SK-N-SH (cell line): ENCODE measurements around the gene UBTD1. TPM values are rescaled to one million over a fixed set of nuclear protein-coding genes. Genes with fewer than 3 reads are reported as not detected.

Experiments used
- CTCF ChIA-PET: fragments of 300-600, 350-600 bp; formaldehyde crosslinking; extraction: SDS; loops from one replicate; lab custom pipeline; 2021; lab: Yijun Ruan, JAX
- POLR2A ChIA-PET: fragments of 350-600 bp; sonication (Branson Sonifier 250); formaldehyde crosslinking; extraction: SDS; loops from one replicate; lab custom pipeline; 2020; ENCODE audit warnings: antibody characterized with exemption, inconsistent platforms; lab: Yijun Ruan, JAX
- DNase-seq: peaks from one replicate; pipeline ENCODE4 v3.0.0; 2012
- H2AFZ ChIP-seq: fragments of 200-600 bp; sonication (generic); 2 replicates; pipeline ENCODE4 v1.8.1; 2016; ENCODE audit warnings: antibody characterized with exemption, mild to moderate bottlenecking, low read depth
- H3F3A ChIP-seq: fragments of 200-600 bp; sonication (generic); replicated peaks from 2 replicates; pipeline ENCODE3; 2016; ENCODE audit warnings: antibody characterized with exemption, mild to moderate bottlenecking; ENCODE audit not compliant: insufficient read depth
- H3K27ac ChIP-seq, 2 experiments: fragments of 200-500 bp in 1 of 2; fragments of 200-600 bp in 1 of 2; sonication (Bioruptor generic) in 1 of 2; sonication (generic), shearing (Covaris generic) in 1 of 2; 2 replicates each; pipeline versions ENCODE4 v1.5.1 to v1.6.1; 2014 to 2016; ENCODE audit warnings: low read depth in 2 of 2, inconsistent platforms in 1 of 2, low read length in 1 of 2, mild to moderate bottlenecking in 1 of 2, mixed read lengths in 1 of 2
- H3K27me3 ChIP-seq: fragments of 200-600 bp; sonication (generic), shearing (Covaris generic); 2 replicates; pipeline ENCODE4 v1.6.1; 2016; ENCODE audit warnings: mixed run types; ENCODE audit not compliant: insufficient read depth
- H3K36me3 ChIP-seq, 2 experiments: fragments of 200-500 bp in 1 of 2; fragments of 200-600 bp in 1 of 2; sonication (Bioruptor generic) in 1 of 2; sonication (generic) in 1 of 2; replicated peaks in 1 of 2; 2 replicates each; pipeline versions ENCODE3 to v1.5.1; 2014 to 2016; ENCODE audit warnings: low read length in 1 of 2, mild to moderate bottlenecking in 1 of 2; ENCODE audit not compliant: insufficient read depth in 2 of 2, control insufficient read depth in 1 of 2
- H3K4me1 ChIP-seq, 2 experiments: fragments of 200-500 bp in 1 of 2; fragments of 200-600 bp in 1 of 2; sonication (Bioruptor generic) in 1 of 2; sonication (generic), shearing (Covaris generic) in 1 of 2; 2 replicates each; pipeline versions ENCODE4 v1.5.1 to v1.6.1; 2014 to 2016; ENCODE audit warnings: low read depth in 1 of 2, low read length in 1 of 2, mixed run types in 1 of 2; ENCODE audit not compliant: insufficient read depth in 2 of 2, control insufficient read depth in 1 of 2
- H3K4me2 ChIP-seq: fragments of 200-600 bp; sonication (generic), shearing (Covaris generic); 2 replicates; pipeline ENCODE4 v1.6.1; 2017; ENCODE audit warnings: mixed run types
- H3K4me3 ChIP-seq, 2 experiments: fragments of 200-500 bp in 1 of 2; fragments of 200-600 bp in 1 of 2; sonication (Bioruptor generic) in 1 of 2; sonication (generic), shearing (Covaris generic) in 1 of 2; 2 replicates each; pipeline versions ENCODE4 v1.5.1 to v1.8.1; 2014 to 2016; ENCODE audit warnings: low read depth in 2 of 2, inconsistent platforms in 1 of 2, low read length in 1 of 2, mild to moderate bottlenecking in 1 of 2, mixed read lengths in 1 of 2, moderate library complexity in 1 of 2
- H3K79me2 ChIP-seq: fragments of 200-600 bp; sonication (generic); 2 replicates; pipeline ENCODE4 v1.8.1; 2017; ENCODE audit warnings: mild to moderate bottlenecking; ENCODE audit not compliant: insufficient read depth
- H3K9ac ChIP-seq: fragments of 200-600 bp; sonication (generic); 2 replicates; pipeline ENCODE4 v1.6.1; 2017; ENCODE audit warnings: mixed run types
- H3K9me2 ChIP-seq: fragments of 200-600 bp; sonication (generic); 2 replicates; pipeline ENCODE4 v1.6.1; 2017; ENCODE audit warnings: mixed run types
- H3K9me3 ChIP-seq: fragments of 200-600 bp; sonication (generic); 2 replicates; pipeline ENCODE4 v1.6.1; 2017; ENCODE audit warnings: mixed run types, mild to moderate bottlenecking, moderate library complexity
- H4K20me1 ChIP-seq: fragments of 200-600 bp; sonication (generic); 2 replicates; pipeline ENCODE4 v1.6.1; 2017; ENCODE audit warnings: mild to moderate bottlenecking, mixed run types; ENCODE audit not compliant: insufficient read depth
- CHD2 ChIP-seq: fragments of 150-350 bp; IDR thresholded peaks from 2 replicates; pipeline ENCODE4 v1.6.1; 2018; ENCODE audit warnings: low read length; ENCODE audit not compliant: partially characterized antibody
- ELF1 ChIP-seq: IDR thresholded peaks from 2 replicates; pipeline ENCODE4 v1.4.0; 2012
- EP300 ChIP-seq, 2 experiments: IDR thresholded peaks; 2 replicates each; pipeline versions ENCODE4 v1.4.0 to v1.6.1; 2012; ENCODE audit warnings: borderline replicate concordance in 1 of 2, low read depth in 1 of 2, low read length in 1 of 2
- FOXM1 ChIP-seq: IDR thresholded peaks from 2 replicates; pipeline ENCODE4 v1.4.0; 2012; ENCODE audit warnings: low read depth, mild to moderate bottlenecking
- GATA2 ChIP-seq: sonication (generic); formaldehyde crosslinking; IDR thresholded peaks from 2 replicates; pipeline ENCODE4 v1.5.0; 2020; ENCODE audit warnings: mild to moderate bottlenecking, missing genetic modification reagents
- MXI1 ChIP-seq: IDR thresholded peaks from 2 replicates; pipeline ENCODE4 v1.6.1; 2012; ENCODE audit warnings: mild to moderate bottlenecking, low read depth, low read length, improper control_type of control experiment
- NRF1 ChIP-seq: IDR thresholded peaks from 2 replicates; pipeline ENCODE4 v1.6.1; 2012; ENCODE audit warnings: low read depth, mild to moderate bottlenecking, low read length
- RCOR1 ChIP-seq: fragments of 150-350 bp; IDR thresholded peaks from 2 replicates; pipeline ENCODE4 v1.6.1; 2017; ENCODE audit warnings: antibody characterized with exemption, low read length
- RXRA ChIP-seq: IDR thresholded peaks from 2 replicates; pipeline ENCODE4 v1.4.0; 2012; ENCODE audit warnings: low read depth, mild to moderate bottlenecking, borderline replicate concordance
- SIN3A ChIP-seq: IDR thresholded peaks from 2 replicates; pipeline ENCODE4 v1.6.1; 2012; ENCODE audit warnings: low read depth, mild to moderate bottlenecking, low read length, moderate library complexity, borderline replicate concordance
- SMC3 ChIP-seq: IDR thresholded peaks from 2 replicates; pipeline ENCODE4 v1.6.1; 2012; ENCODE audit warnings: low read depth, low read length, improper control_type of control experiment
- TCF12 ChIP-seq: IDR thresholded peaks from 2 replicates; pipeline ENCODE4 v1.4.0; 2012
- TEAD4 ChIP-seq: IDR thresholded peaks from 2 replicates; pipeline ENCODE4 v1.4.0; 2012; ENCODE audit warnings: mild to moderate bottlenecking, borderline replicate concordance; ENCODE audit not compliant: insufficient read depth
- YY1 ChIP-seq: IDR thresholded peaks from 2 replicates; pipeline ENCODE4 v1.4.0; 2012; ENCODE audit warnings: low read depth, mild to moderate bottlenecking
- WGBS: methylation state at CpG from one replicate; pipeline ENCODE4 v1.1.6; 2017; ENCODE audit warnings: low lambda C conversion rate; 5-methylcytosine and 5-hydroxymethylcytosine counted together
- polyA plus RNA-seq, 3 experiments: library from polyadenylated mRNA; depleted of rRNA; stranded (reverse); fragments of >200 nt; gene quantifications; 2 replicates each; pipeline ENCODE4 v1.2.3, GENCODE V29; 2012
- TF ChIP-seq, protein P1 (sequence below): IDR thresholded peaks from 2 replicates; pipeline ENCODE4 v1.6.1; 2012; ENCODE audit warnings: mild to moderate bottlenecking, low read depth, low read length, moderate library complexity
- TF ChIP-seq, protein P2 (sequence below): IDR thresholded peaks from 2 replicates; pipeline ENCODE4 v1.4.0; 2012; ENCODE audit warnings: low read depth

UBTD1 gene
- polyA plus RNA-seq, 1 of the 3 experiments (the other 2 are of a cell fraction), result 38.8 TPM

DNA sequence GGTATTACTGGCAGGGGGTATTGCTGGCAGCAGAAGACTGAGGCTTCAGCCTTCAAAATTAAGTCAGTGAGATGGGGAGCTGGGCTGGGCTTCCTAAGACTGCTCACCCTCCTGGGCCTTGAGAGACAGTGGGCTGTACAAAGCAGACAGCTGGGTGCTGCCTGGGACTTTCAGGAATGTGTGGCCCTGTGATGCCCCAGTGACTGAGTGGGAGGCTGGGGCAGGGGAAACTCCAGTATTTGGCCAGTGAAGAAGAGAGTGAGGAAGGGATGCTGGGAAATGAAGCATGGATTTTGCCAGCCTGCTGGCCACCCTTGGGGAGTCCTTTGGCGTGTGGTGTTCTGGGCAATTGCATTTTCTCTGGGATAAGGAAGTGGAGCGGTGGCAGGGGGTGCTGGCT is 74.3 kb downstream of the UBTD1 start:
- H3K4me2 ChIP-seq, result no peak overlapping the region; the same call in 1 of the 2 replicates
- H4K20me1 ChIP-seq, result no peaks in the 10 kb centered on the region
- H3K9me3 ChIP-seq, result no peaks in the 10 kb centered on the region
- no peak overlapping the region for H3K9ac ChIP-seq
- H3F3A ChIP-seq, result peaks cover 29% of the 10 kb centered on the region
- H3K27me3 ChIP-seq, result no peaks in the 10 kb centered on the region
- ChIA-PET POLR2A (no interaction called here), CTCF (interaction anchor here (0.6 to 9.4 kb wide), 28 partner anchors 8 to 179 kb away, joined by 3 to 64 read pairs (median 7); partner anchors contain the start of genes AVPI1, C10orf62, HOGA1 and PI4K2A)
- H3K27ac ChIP-seq, result no peak overlapping the region; a peak in 1 of 4 replicates
- H3K36me3 ChIP-seq, result peaks cover 0 to 6% of the 10 kb centered on the region in 2 experiments
- H3K4me1 ChIP-seq, result peaks cover 21 to 35% of the 10 kb centered on the region in 2 experiments; a peak in 3 of 4 replicates
- H3K79me2 ChIP-seq, result no peaks in the 10 kb centered on the region
- no peak overlapping the region for H2AFZ ChIP-seq
- H3K4me3 ChIP-seq, result no peak overlapping the region
- no peaks in the 10 kb centered on the region for H3K9me2 ChIP-seq
- 95% methylated on average over 2 of the region's 2 CpGs for WGBS
- no peak for DNase-seq
- TF ChIP-seq MXI1 (no peak), TCF12 (no peak), TEAD4 (no peak), RXRA (0 out of 2 replicates have a peak, but pooled peaks have one; percentile 17), RCOR1 (no peak)

DNA sequence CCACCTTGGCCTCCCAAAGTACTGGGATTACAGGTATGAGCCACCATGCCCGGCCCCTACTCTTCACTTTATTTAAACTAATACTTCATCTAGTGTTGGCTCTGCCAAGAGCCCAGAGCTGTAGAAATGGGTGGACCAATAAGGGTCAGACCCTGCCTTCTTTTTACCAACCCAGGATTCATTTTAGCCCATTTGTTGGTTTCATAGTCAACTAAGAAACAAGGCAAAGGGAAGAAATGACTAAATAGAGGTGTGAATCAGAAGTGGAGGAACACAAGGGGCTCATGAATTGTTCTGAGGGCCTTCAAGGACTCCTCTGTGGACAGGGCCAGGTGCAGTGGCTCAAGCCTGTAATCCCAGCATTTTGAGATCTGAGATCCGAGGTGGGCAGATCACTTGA is 74.9 kb downstream of the UBTD1 start:
- TF ChIP-seq, protein P1, sequence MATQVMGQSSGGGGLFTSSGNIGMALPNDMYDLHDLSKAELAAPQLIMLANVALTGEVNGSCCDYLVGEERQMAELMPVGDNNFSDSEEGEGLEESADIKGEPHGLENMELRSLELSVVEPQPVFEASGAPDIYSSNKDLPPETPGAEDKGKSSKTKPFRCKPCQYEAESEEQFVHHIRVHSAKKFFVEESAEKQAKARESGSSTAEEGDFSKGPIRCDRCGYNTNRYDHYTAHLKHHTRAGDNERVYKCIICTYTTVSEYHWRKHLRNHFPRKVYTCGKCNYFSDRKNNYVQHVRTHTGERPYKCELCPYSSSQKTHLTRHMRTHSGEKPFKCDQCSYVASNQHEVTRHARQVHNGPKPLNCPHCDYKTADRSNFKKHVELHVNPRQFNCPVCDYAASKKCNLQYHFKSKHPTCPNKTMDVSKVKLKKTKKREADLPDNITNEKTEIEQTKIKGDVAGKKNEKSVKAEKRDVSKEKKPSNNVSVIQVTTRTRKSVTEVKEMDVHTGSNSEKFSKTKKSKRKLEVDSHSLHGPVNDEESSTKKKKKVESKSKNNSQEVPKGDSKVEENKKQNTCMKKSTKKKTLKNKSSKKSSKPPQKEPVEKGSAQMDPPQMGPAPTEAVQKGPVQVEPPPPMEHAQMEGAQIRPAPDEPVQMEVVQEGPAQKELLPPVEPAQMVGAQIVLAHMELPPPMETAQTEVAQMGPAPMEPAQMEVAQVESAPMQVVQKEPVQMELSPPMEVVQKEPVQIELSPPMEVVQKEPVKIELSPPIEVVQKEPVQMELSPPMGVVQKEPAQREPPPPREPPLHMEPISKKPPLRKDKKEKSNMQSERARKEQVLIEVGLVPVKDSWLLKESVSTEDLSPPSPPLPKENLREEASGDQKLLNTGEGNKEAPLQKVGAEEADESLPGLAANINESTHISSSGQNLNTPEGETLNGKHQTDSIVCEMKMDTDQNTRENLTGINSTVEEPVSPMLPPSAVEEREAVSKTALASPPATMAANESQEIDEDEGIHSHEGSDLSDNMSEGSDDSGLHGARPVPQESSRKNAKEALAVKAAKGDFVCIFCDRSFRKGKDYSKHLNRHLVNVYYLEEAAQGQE, result no peak
- no peak for TF ChIP-seq EP300 (IDR thresholded peaks at IDR 0.05; ENCODE audit: borderline replicate concordance in 1 of 2, low read depth in 1 of 2, low read length in 1 of 2)
- no peak for TF ChIP-seq NRF1
- TF ChIP-seq SIN3A, result no peak
- TF ChIP-seq, protein P2, sequence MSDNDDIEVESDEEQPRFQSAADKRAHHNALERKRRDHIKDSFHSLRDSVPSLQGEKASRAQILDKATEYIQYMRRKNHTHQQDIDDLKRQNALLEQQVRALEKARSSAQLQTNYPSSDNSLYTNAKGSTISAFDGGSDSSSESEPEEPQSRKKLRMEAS, result no peak
- TF ChIP-seq GATA2 (CRISPR knock-in tag), result no peak
- no peak for TF ChIP-seq SMC3
- no peak for TF ChIP-seq CHD2
- no peak for TF ChIP-seq ELF1
- TF ChIP-seq RXRA, result no peak
- TF ChIP-seq YY1, result no peak
- TF ChIP-seq FOXM1, result no peak
- H3K9ac ChIP-seq, result no peak overlapping the region
- peaks cover 0 to 6% of the 10 kb centered on the region in 2 experiments for H3K36me3 ChIP-seq
- H3K27ac ChIP-seq, result peak overlapping the region in 1 of 2 experiments; percentile 83; a peak in 2 of 4 replicates
- H3K9me2 ChIP-seq, result no peaks in the 10 kb centered on the region
- H3K27me3 ChIP-seq, result no peaks in the 10 kb centered on the region
- H3K4me3 ChIP-seq, result no peak overlapping the region
- H3F3A ChIP-seq, result peaks cover 29% of the 10 kb centered on the region
- H3K4me1 ChIP-seq, result peaks cover 21 to 35% of the 10 kb centered on the region in 2 experiments; a peak in 3 of 4 replicates
- H4K20me1 ChIP-seq, result no peaks in the 10 kb centered on the region
- no peaks in the 10 kb centered on the region for H3K79me2 ChIP-seq
- DNase-seq, result no peak
- WGBS, result 46% methylated on average over 2 of the region's 2 CpGs
- POLR2A ChIA-PET, result no interaction called here
- no peak overlapping the region for H3K4me2 ChIP-seq
- no peak overlapping the region for H2AFZ ChIP-seq
- H3K9me3 ChIP-seq, result no peaks in the 10 kb centered on the region
- CTCF ChIA-PET, result interaction anchor here (0.6 to 9.4 kb wide), 9 partner anchors 11 to 159 kb away, joined by 3 to 64 read pairs (median 10); partner anchors contain the start of genes AVPI1 and HOGA1
